ENCODE results near the gene MTX3. TPM values are rescaled to one million over a fixed set of nuclear protein-coding genes. Genes with fewer than 3 reads are reported as not detected.

Gene MTX3
- total RNA-seq, 1 experiment from 2014 or later, result 8.4 TPM

- H3K4me3 ChIP-seq (ENCODE audit: low read depth, low read length), result no peak overlapping the region
- H3K27me3 Mint-ChIP-seq (ENCODE audit: insufficient read depth, unreplicated experiment), result peaks cover 12% of the 10 kb centered on the region
- no peak overlapping the region for H3K4me3 Mint-ChIP-seq (ENCODE audit: unreplicated experiment)
- intact Hi-C loops (cut with micrococcal nuclease; ENCODE audit: unreplicated experiment), result loop anchor here (10.0 kb wide), 1 partner anchor 118 kb away; no protein-coding TSS in a partner anchor
- no peaks in the 10 kb centered on the region for H3K9me3 Mint-ChIP-seq (ENCODE audit: unreplicated experiment)
- DNase-seq, result no peak
- ChIA-PET CTCF (no interaction called here), POLR2A (no interaction called here)
- H3K4me1 Mint-ChIP-seq (ENCODE audit: low read depth, unreplicated experiment), result no peaks in the 10 kb centered on the region
- no peak overlapping the region for H3K27ac Mint-ChIP-seq (ENCODE audit: unreplicated experiment)
- no peaks in the 10 kb centered on the region for H3K4me1 ChIP-seq
- H3K36me3 Mint-ChIP-seq (ENCODE audit: insufficient read depth, unreplicated experiment), result no peaks in the 10 kb centered on the region
- H3K36me3 ChIP-seq (ENCODE audit: control insufficient read depth, insufficient read depth, low read length), result no peaks in the 10 kb centered on the region
- no peak for TF ChIP-seq CTCF (IDR thresholded peaks at IDR 0.05; ENCODE audit: insufficient read depth in 1 of 2, low read depth in 1 of 2, low read length in 1 of 2, severe bottlenecking in 1 of 2, unreplicated experiment in 1 of 2)
- H3K9me3 ChIP-seq, result no peaks in the 10 kb centered on the region; the same call in 1 of the 2 replicates
- no TSS peak for BruUV-seq (replicated peaks)
- H3K27me3 ChIP-seq (replicated peaks; ENCODE audit: control insufficient read depth, insufficient read depth, low read length), result no peaks in the 10 kb centered on the region
Observed at GRCh38 chr5:79992891-79993657, 2.0 kb upstream of the MTX3 start.

DNA sequence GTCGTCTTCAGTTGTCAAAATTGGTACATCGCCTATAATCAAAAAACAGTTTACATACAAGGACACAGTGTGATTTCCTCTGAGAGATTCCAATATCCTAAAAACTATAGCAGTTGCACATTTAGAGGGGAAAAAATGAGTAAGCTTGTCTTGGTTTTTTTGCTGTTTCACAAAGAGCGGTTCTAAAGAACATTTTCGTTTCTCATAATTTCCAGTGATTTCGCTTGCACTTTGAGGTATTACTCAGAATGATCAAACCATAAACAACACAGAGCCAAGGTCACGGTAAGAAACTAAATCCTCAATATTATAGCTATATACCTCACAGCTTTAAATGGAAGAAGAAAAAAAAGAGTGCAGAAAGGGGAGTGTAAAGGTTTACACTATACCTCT lies 861 bp downstream of the MTX3 start:
- peaks cover 8% of the 10 kb centered on the region for H3K36me3 Mint-ChIP-seq (ENCODE audit: insufficient read depth, unreplicated experiment)
- H3K27me3 ChIP-seq (replicated peaks; ENCODE audit: control insufficient read depth, insufficient read depth, low read length), result no peaks in the 10 kb centered on the region
- no peaks in the 10 kb centered on the region for H3K4me1 Mint-ChIP-seq (ENCODE audit: low read depth, unreplicated experiment)
- peak overlapping the region; percentile 61 for H3K4me3 ChIP-seq (ENCODE audit: low read depth, low read length)
- no peak for DNase-seq
- BruUV-seq (replicated peaks), result TSS peak; percentile 71
- H3K9me3 ChIP-seq, result no peaks in the 10 kb centered on the region
- CTCF ChIA-PET, result interaction anchor here (0.6 kb wide), 1 partner anchor 317 kb away, joined by 6 read pairs; no protein-coding TSS in a partner anchor
- no peaks in the 10 kb centered on the region for H3K36me3 ChIP-seq (ENCODE audit: control insufficient read depth, insufficient read depth, low read length)
- peak overlapping the region; percentile 60 for H3K4me3 Mint-ChIP-seq (ENCODE audit: unreplicated experiment)
- intact Hi-C loops (cut with micrococcal nuclease; ENCODE audit: unreplicated experiment), result loop anchor here (10.0 kb wide), 1 partner anchor 115 kb away; no protein-coding TSS in a partner anchor
- POLR2A ChIA-PET, result no interaction called here
- H3K4me1 ChIP-seq, result 0 out of 2 replicates have a peak, but pooled peaks cover 3% of the 10 kb centered on the region
- peaks cover 5% of the 10 kb centered on the region for H3K27me3 Mint-ChIP-seq (ENCODE audit: insufficient read depth, unreplicated experiment)
- H3K9me3 Mint-ChIP-seq (ENCODE audit: unreplicated experiment), result no peaks in the 10 kb centered on the region
- no peak for TF ChIP-seq CTCF (IDR thresholded peaks at IDR 0.05; ENCODE audit: insufficient read depth in 1 of 2, low read depth in 1 of 2, low read length in 1 of 2, severe bottlenecking in 1 of 2, unreplicated experiment in 1 of 2)
- H3K27ac Mint-ChIP-seq (ENCODE audit: unreplicated experiment), result no peak overlapping the region

GRCh38 chr5:79986260-79986659 lies 4.8 kb downstream of the MTX3 start:
- H3K4me1 ChIP-seq, result 0 out of 2 replicates have a peak, but pooled peaks cover 3% of the 10 kb centered on the region
- CTCF ChIA-PET, result interaction anchor here (1.3 kb wide), 1 partner anchor 15 kb away, joined by 4 read pairs; no protein-coding TSS in a partner anchor
- H3K27ac Mint-ChIP-seq (ENCODE audit: unreplicated experiment), result no peak overlapping the region

More at GRCh38 chr5:79986260-79986659, 4.8 kb downstream of the MTX3 start:
- H3K4me3 Mint-ChIP-seq (ENCODE audit: unreplicated experiment), result no peak overlapping the region
- Histone ChIP-seq H3K9me3 (no peaks in the 10 kb centered on the region), H3K36me3 (ENCODE audit: control insufficient read depth, insufficient read depth, low read length) (no peaks in the 10 kb centered on the region), H3K4me3 (ENCODE audit: low read depth, low read length) (no peak overlapping the region), H3K27me3 (replicated peaks; ENCODE audit: control insufficient read depth, insufficient read depth, low read length) (no peaks in the 10 kb centered on the region)
- no peaks in the 10 kb centered on the region for H3K27me3 Mint-ChIP-seq (ENCODE audit: insufficient read depth, unreplicated experiment)
- H3K36me3 Mint-ChIP-seq (ENCODE audit: insufficient read depth, unreplicated experiment), result peaks cover 8% of the 10 kb centered on the region
- H3K4me1 Mint-ChIP-seq (ENCODE audit: low read depth, unreplicated experiment), result no peaks in the 10 kb centered on the region
- no peak for DNase-seq
- intact Hi-C loops (cut with micrococcal nuclease; ENCODE audit: unreplicated experiment), result no loop called here
- H3K9me3 Mint-ChIP-seq (ENCODE audit: unreplicated experiment), result no peaks in the 10 kb centered on the region
- TF ChIP-seq CTCF (IDR thresholded peaks at IDR 0.05; ENCODE audit: insufficient read depth in 1 of 2, low read depth in 1 of 2, low read length in 1 of 2, severe bottlenecking in 1 of 2, unreplicated experiment in 1 of 2), result no peak
- POLR2A ChIA-PET, result interaction anchor here (0.5 kb wide), 1 partner anchor 259 kb away, joined by 4 read pairs; no protein-coding TSS in a partner anchor
- BruUV-seq (replicated peaks), result no TSS peak

Data from Caco-2 (cell line).